A549 (cell line): ENCODE results near the gene CENPX. TPM values are rescaled to one million over a fixed set of nuclear protein-coding genes. Genes with fewer than 3 reads are reported as not detected.

Experiments
- CBX2 ChIP-seq: fragments of 200-600 bp; sonication (generic); IDR thresholded peaks from 2 replicates; pipeline ENCODE4 v1.6.1; 2016; ENCODE audit warnings: low read depth, mild to moderate bottlenecking, borderline replicate concordance
- CHD2 ChIP-seq: fragments of 150-350 bp; IDR thresholded peaks from 2 replicates; pipeline ENCODE4 v1.6.1; 2014; ENCODE audit warnings: low read length; ENCODE audit not compliant: partially characterized antibody
- E2F6 ChIP-seq: IDR thresholded peaks from 2 replicates; pipeline ENCODE4 v1.6.1; 2012; ENCODE audit warnings: low read depth, borderline replicate concordance
- EHF ChIP-seq: fragments of 250-450 bp; sonication (Bioruptor Pico); IDR thresholded peaks from 2 replicates; pipeline ENCODE4 v1.5.0; 2020; ENCODE audit warnings: mild to moderate bottlenecking
- EHMT2 ChIP-seq: fragments of 200-600 bp; sonication (generic); IDR thresholded peaks from 2 replicates; pipeline ENCODE4 v1.6.1; 2016; ENCODE audit warnings: antibody characterized with exemption, low read depth, mild to moderate bottlenecking, moderate library complexity
- ELK1 ChIP-seq: fragments of 150-350 bp; IDR thresholded peaks from 2 replicates; pipeline ENCODE4 v1.6.1; 2014; ENCODE audit warnings: low read depth, mild to moderate bottlenecking, low read length
- FOSL2 ChIP-seq, 2 experiments: fragments of 450-650 bp in 1 of 2; fragments of >200 bp in 1 of 2; sonication (Bioruptor Twin) in 1 of 2; formaldehyde crosslinking; IDR thresholded peaks; 2 replicates each; pipeline versions ENCODE4 v1.5.0 to v1.6.1; 2016 to 2020; ENCODE audit warnings: mild to moderate bottlenecking in 1 of 2, moderate library complexity in 1 of 2
- FOXS1 ChIP-seq: fragments of 250-450 bp; sonication (Bioruptor Pico); IDR thresholded peaks from 2 replicates; pipeline ENCODE4 v1.5.0; 2020; ENCODE audit warnings: mild to moderate bottlenecking, moderate library complexity
- HEYL ChIP-seq: fragments of 250-450 bp; sonication (Bioruptor Pico); IDR thresholded peaks from 2 replicates; pipeline ENCODE4 v1.8.0; 2021; ENCODE audit warnings: mild to moderate bottlenecking, moderate library complexity
- HOXA7 ChIP-seq: fragments of 250-450 bp; sonication (Bioruptor Pico); IDR thresholded peaks from 2 replicates; pipeline ENCODE4 v1.5.0; 2020; ENCODE audit warnings: mild to moderate bottlenecking, moderate library complexity
- HOXB13 ChIP-seq: fragments of 250-450 bp; sonication (Bioruptor Pico); IDR thresholded peaks from 2 replicates; pipeline ENCODE4 v1.5.0; 2020; ENCODE audit warnings: low read depth, mild to moderate bottlenecking, moderate library complexity
- HOXB5 ChIP-seq: fragments of 250-450 bp; sonication (Bioruptor Pico); IDR thresholded peaks from 2 replicates; pipeline ENCODE4 v1.5.0; 2020; ENCODE audit warnings: mild to moderate bottlenecking, moderate library complexity
- JUNB ChIP-seq: fragments of >200 bp; sonication (Bioruptor Twin); formaldehyde crosslinking; IDR thresholded peaks from 2 replicates; pipeline ENCODE4 v1.6.1; 2016
- KDM5A ChIP-seq: fragments of 200-600 bp; sonication (generic); IDR thresholded peaks from 2 replicates; pipeline ENCODE4 v1.6.1; 2016; ENCODE audit warnings: antibody characterized with exemption, mild to moderate bottlenecking
- MAFK ChIP-seq: fragments of 450-650 bp; IDR thresholded peaks from 2 replicates; pipeline ENCODE4 v1.6.1; 2014; ENCODE audit not compliant: partially characterized antibody
- MAX ChIP-seq: IDR thresholded peaks from 2 replicates; pipeline ENCODE4 v1.6.1; 2012
- NPAS2 ChIP-seq: fragments of 250-450 bp; sonication (Bioruptor Pico); IDR thresholded peaks from 2 replicates; pipeline ENCODE4 v1.8.0; 2022; ENCODE audit warnings: mild to moderate bottlenecking, moderate library complexity, borderline replicate concordance
- NR3C1 ChIP-seq: fragments of >200 bp; sonication (Bioruptor Twin); formaldehyde crosslinking; IDR thresholded peaks from 3 replicates; pipeline ENCODE4 v1.6.1; 2017
- PBX3 ChIP-seq: IDR thresholded peaks from 2 replicates; pipeline ENCODE4 v1.6.1; 2012
- POLR2A ChIP-seq: IDR thresholded peaks from 2 replicates; pipeline ENCODE4 v1.6.1; 2012; ENCODE audit warnings: mild to moderate bottlenecking, low read length
- POLR2AphosphoS2 ChIP-seq: conservative IDR thresholded peaks from 2 replicates; pipeline ENCODE4 v1.6.1; 2012; ENCODE audit warnings: low read length, improper control_type of control experiment, inconsistent platforms
- RFX5 ChIP-seq: fragments of 450-650 bp; IDR thresholded peaks from 2 replicates; pipeline ENCODE4 v1.7.1; 2014; ENCODE audit warnings: antibody characterized with exemption, mild to moderate bottlenecking, moderate library complexity
- SMC3 ChIP-seq: fragments of >200 bp; sonication (Bioruptor Twin); formaldehyde crosslinking; IDR thresholded peaks from 3 replicates; pipeline ENCODE4 v1.6.1; 2018; ENCODE audit warnings: inconsistent platforms
- TP53 ChIP-seq: fragments of 250-450 bp; sonication (Bioruptor Pico); IDR thresholded peaks from 2 replicates; pipeline ENCODE4 v1.5.0; 2021; ENCODE audit warnings: mild to moderate bottlenecking, moderate library complexity
- USF2 ChIP-seq: fragments of 450-650 bp; IDR thresholded peaks from 2 replicates; pipeline ENCODE4 v1.6.1; 2014; ENCODE audit warnings: antibody characterized with exemption
- ZC3H11A ChIP-seq: fragments of 450-650 bp; IDR thresholded peaks from 2 replicates; pipeline ENCODE4 v1.6.1; 2014; ENCODE audit warnings: antibody characterized with exemption, mild to moderate bottlenecking
- ZFP36 ChIP-seq: fragments of 450-650 bp; IDR thresholded peaks from 2 replicates; pipeline ENCODE4 v1.6.1; 2014; ENCODE audit warnings: borderline replicate concordance; ENCODE audit not compliant: partially characterized antibody
- ZNF302 ChIP-seq: fragments of 250-450 bp; sonication (Bioruptor Pico); IDR thresholded peaks from 2 replicates; pipeline ENCODE4 v1.9.0; 2021; ENCODE audit warnings: inconsistent platforms, mild to moderate bottlenecking, moderate library complexity
- polyA plus RNA-seq, 4 experiments: library from polyadenylated mRNA; depleted of rRNA in 3 of 4; stranded (reverse); fragments of >200 nt; fragmentation: RNase III in 1 of 4; extraction: RNeasy Plus Mini Kit Qiagen cat#74134 plus additional on column Dnase treatment in 1 of 4; gene quantifications; 2 replicates in 3 of 4; 3 replicates in 1 of 4; pipeline ENCODE4 v1.2.3, GENCODE V29; 2011 to 2017

Gene CENPX
- polyA plus RNA-seq, 2 of the 4 experiments (the other 2 are of a cell fraction), result 80.5 to 222 TPM

GRCh38 chr17:82030470-82031302, 8.0 kb upstream of the CENPX start (continued):
- TF ChIP-seq PBX3 (no peak; the same call in 1 of the 2 replicates), FOSL2 (IDR thresholded peaks at IDR 0.05) (no peak), FOSL2 (CRISPR knock-in tag; IDR thresholded peaks at IDR 0.05) (peak; percentile 3; the same call in 1 of the 2 replicates), HOXB5 (CRISPR knock-in tag) (no peak), ZNF302 (CRISPR knock-in tag) (no peak), TP53 (CRISPR knock-in tag) (peak; percentile 65; the same call in 1 of the 2 replicates), KDM5A (no peak), ZFP36 (no peak), POLR2A (peak; percentile 31; the same call in 1 of the 2 replicates), HEYL (CRISPR knock-in tag) (no peak), POLR2AphosphoS2 (no peak), FOXS1 (CRISPR knock-in tag) (no peak), EHMT2 (no peak), ELK1 (no peak), JUNB (no peak), RFX5 (no peak), NR3C1 (no peak), HOXB13 (CRISPR knock-in tag) (no peak), MAX (peak; percentile 74), EHF (CRISPR knock-in tag) (no peak), CHD2 (no peak), SMC3 (peak; percentile 65), CBX2 (no peak), MAFK (peak; percentile 59), ZC3H11A (no peak), USF2 (no peak), NPAS2 (CRISPR knock-in tag) (no peak), HOXA7 (CRISPR knock-in tag) (no peak), E2F6 (peak; percentile 74; the same call in 1 of the 2 replicates)
- TF ChIP-seq, all 56 proteins: peak for 13
